ENCODE results near the gene MAGEA8.
"Not testable (repeated sequence)": the region's sequence is repeated elsewhere in the genome, so short reads cannot be mapped to it uniquely, and the experiment has no call there.

MAGEA8 gene

DNA sequence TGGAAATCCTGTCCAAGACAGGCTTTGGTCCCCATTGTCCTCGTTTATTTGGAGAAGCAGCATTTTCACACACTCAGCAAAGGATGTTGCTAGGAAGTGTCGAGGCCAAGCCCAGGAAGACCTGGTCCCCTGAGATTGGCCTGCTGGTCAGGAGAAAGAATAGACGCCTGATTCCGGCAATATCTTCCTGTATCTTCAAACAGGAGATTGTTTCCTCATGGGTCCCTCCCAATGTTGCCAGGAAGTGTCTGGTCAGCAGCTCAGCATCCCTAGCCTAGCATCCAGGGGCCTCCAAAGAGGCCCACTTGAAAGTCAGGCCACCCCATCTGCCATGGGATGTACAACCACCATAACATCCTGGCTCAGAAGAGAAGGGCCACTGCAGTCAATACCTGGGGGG lies 50.4 kb downstream of the MAGEA8 start:
- not testable (repeated sequence) for H3K4me3 ChIP-seq (ENCODE audit: low read length)

DNA sequence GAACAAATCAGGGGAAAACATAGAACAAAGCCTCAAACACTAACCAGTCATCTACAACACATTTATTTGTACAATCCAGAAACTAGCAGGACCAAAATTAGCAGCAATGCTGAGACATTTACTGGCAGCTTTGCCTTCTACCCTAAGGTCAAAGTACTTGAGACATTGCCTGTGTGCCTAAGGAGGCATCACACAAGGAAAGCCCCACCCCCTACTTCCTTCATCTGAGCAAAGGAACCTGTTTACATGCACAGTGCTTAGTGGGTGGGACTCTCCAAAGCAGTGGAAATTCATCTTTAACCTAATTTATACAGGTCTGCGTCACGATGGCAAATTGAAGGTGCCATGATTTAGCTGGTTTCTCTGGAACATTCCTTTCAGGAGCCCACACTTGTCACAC lies 51.2 kb downstream of the MAGEA8 start:
- H3K4me3 ChIP-seq (ENCODE audit: low read length) = not testable (repeated sequence)

DNA sequence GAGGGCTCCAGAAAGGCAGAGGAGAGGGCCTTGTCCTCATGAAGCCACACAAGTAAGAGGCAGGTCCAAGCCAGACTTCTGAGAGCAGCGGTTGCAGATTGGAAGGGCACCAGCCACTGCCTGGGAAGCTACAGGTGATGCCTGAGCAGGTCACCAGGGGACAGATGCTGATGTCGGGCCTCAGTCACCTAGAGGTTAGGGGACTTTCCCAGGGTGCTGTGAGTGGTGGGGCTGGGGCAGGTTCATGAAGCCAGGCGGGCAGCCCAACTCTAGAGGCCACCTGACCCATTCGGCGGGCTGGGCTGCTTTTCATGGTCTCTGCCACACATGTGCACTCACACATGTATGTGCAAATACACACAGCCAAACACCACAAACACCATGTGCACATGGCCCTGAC lies 52.0 kb downstream of the MAGEA8 start:
- H3K4me3 ChIP-seq (ENCODE audit: low read length) = not testable (repeated sequence)

DNA sequence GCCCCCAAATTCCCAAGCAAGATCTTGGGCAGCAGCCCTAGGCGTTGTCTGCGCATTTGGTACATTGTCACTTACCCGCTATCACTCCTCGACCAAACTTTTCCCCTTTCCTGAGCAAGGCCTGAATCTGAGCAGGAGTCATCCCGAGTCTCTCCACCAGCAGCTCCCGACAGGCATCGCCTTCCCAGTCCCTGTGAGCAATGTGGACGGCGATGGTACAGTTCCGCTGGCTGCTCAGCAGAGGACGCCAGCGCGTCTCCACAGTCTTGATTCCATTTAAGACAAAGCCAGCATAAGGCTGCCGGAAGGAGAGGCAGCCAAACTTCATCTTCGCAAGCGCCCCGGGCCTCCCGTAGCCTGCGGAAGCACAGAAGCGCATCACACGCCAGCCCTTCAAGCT lies 52.6 kb downstream of the MAGEA8 start:
- H3K4me3 ChIP-seq (ENCODE audit: low read length) = not testable (repeated sequence)
